GM18502 (cell line): Measurements from ENCODE around the gene CNTN3.

Experiments
- ATAC-seq: cut with Tn5 transposase; IDR thresholded peaks from one replicate; pipeline ENCODE4 v1.9.1; 2021; ENCODE audit warnings: mild to moderate bottlenecking; ENCODE audit not compliant: unreplicated experiment, poor library complexity

Gene CNTN3

GRCh38 chr3:74613060-74613459 lies 1.4 kb downstream of the CNTN3 start:
- ATAC-seq, result no peak

- no peak for ATAC-seq
Observed at GRCh38 chr3:74611206-74611605, 3.3 kb downstream of the CNTN3 start.

- ATAC-seq, result no peak
Observed at GRCh38 chr3:74607803-74608202, 6.7 kb downstream of the CNTN3 start.

- no peak for ATAC-seq
Observed at GRCh38 chr3:74606996-74607395, 7.5 kb downstream of the CNTN3 start.

GRCh38 chr3:74605437-74605836 lies 9.0 kb downstream of the CNTN3 start:
- no peak for ATAC-seq

GRCh38 chr3:74603292-74603691 lies 11.2 kb downstream of the CNTN3 start:
- ATAC-seq, result no peak

- no peak for ATAC-seq
Observed at GRCh38 chr3:74602471-74602870, 12.0 kb downstream of the CNTN3 start.

- no peak for ATAC-seq
Observed at GRCh38 chr3:74601793-74602192, 12.7 kb downstream of the CNTN3 start.

GRCh38 chr3:74599564-74599963 lies 14.9 kb downstream of the CNTN3 start:
- no peak for ATAC-seq

GRCh38 chr3:74593152-74593551 lies 21.3 kb downstream of the CNTN3 start:
- ATAC-seq, result no peak

GRCh38 chr3:74592359-74592758 lies 22.1 kb downstream of the CNTN3 start:
- no peak for ATAC-seq

GRCh38 chr3:74591946-74592345 lies 22.5 kb downstream of the CNTN3 start:
- ATAC-seq, result no peak

- no peak for ATAC-seq
Observed at GRCh38 chr3:74591342-74591741, 23.1 kb downstream of the CNTN3 start.

- ATAC-seq, result no peak
Observed at GRCh38 chr3:74590620-74591262, 23.7 kb downstream of the CNTN3 start.

GRCh38 chr3:74584782-74585181 lies 29.7 kb downstream of the CNTN3 start:
- ATAC-seq, result no peak

- ATAC-seq, result no peak
Observed at GRCh38 chr3:74582982-74583381, 31.5 kb downstream of the CNTN3 start.

- ATAC-seq, result no peak
Observed at GRCh38 chr3:74575857-74576256, 38.6 kb downstream of the CNTN3 start.

- no peak for ATAC-seq
Observed at GRCh38 chr3:74571118-74571517, 43.3 kb downstream of the CNTN3 start.
